GM12878 (cell line): ENCODE measurements around the gene ARHGEF35. TPM values are rescaled to one million over a fixed set of nuclear protein-coding genes. Genes with fewer than 3 reads are reported as not detected.
A peak's percentile ranks its signal among the peaks of the same experiment; 100 is the strongest.
"Not testable (repeated sequence)": the region's sequence is repeated elsewhere in the genome, so short reads cannot be mapped to it uniquely, and the experiment has no call there.

Source experiments
- ATAC-seq: fragments of 200-7000 bp; cut with Tn5 transposase; 3 replicates; pipeline ENCODE4 v1.9.1; 2020; ENCODE audit warnings: mild to moderate bottlenecking, moderate library complexity
- BruUV-seq: library from RNA; stranded (reverse); fragments of 400-500 nt; replicated peaks from 2 replicates; lab custom pipeline; 2021; lab: Mats Ljungman, UMichigan
- CTCF ChIA-PET: fragments of 300-600 bp; sonication (Branson Sonifier 250); formaldehyde crosslinking; extraction: SDS; loops from one replicate; lab custom pipeline; 2021; ENCODE audit warnings: inconsistent platforms; lab: Yijun Ruan, JAX
- POLR2A ChIA-PET: fragments of 350-600 bp; formaldehyde crosslinking; extraction: SDS; loops from one replicate; lab custom pipeline; 2021; ENCODE audit warnings: inconsistent platforms; lab: Charles Lee
- RAD21 ChIA-PET: fragments of 300-600 bp; sonication (Branson Sonifier 250); formaldehyde crosslinking; loops from one replicate; lab custom pipeline; 2023; ENCODE audit warnings: antibody characterized with exemption; ENCODE audit not compliant: unreplicated experiment; lab: Charles Lee
- SMC1A ChIA-PET: fragments of 300-600 bp; sonication (Branson Sonifier 250); formaldehyde crosslinking; loops from one replicate; lab custom pipeline; 2023; ENCODE audit not compliant: unreplicated experiment, uncharacterized antibody; lab: Charles Lee
- DNase-seq: peaks from one replicate; pipeline ENCODE4 v3.0.0-alpha.2; 2011; ENCODE audit warnings: low read depth, low spot score
- FAIRE-seq: peaks from 3 replicates; lab custom pipeline; 2011; peaks lifted over from hg19 to GRCh38; lab: Jason Lieb, UNC
- H2AFZ ChIP-seq: 2 replicates; pipeline ENCODE4 v1.6.0; 2011; ENCODE audit warnings: low read depth, low read length, control low read depth; ENCODE audit not compliant: control insufficient read depth
- H3K27ac ChIP-seq: 2 replicates; pipeline ENCODE4 v1.5.1; 2011; ENCODE audit warnings: control low read depth; ENCODE audit not compliant: control insufficient read depth, insufficient read depth
- H3K27me3 ChIP-seq, 2 experiments: replicated peaks in 1 of 2; 2 replicates each; pipeline versions ENCODE4 v1.6.0 to v1.6.1; 2011; ENCODE audit warnings: low read length in 1 of 2; ENCODE audit not compliant: control insufficient read depth in 2 of 2, insufficient read depth in 2 of 2
- H3K36me3 ChIP-seq, 2 experiments: 2 replicates each; pipeline ENCODE4 v1.5.1; 2011; ENCODE audit warnings: low read length in 1 of 2; ENCODE audit not compliant: control insufficient read depth in 2 of 2, insufficient read depth in 2 of 2
- H3K4me1 ChIP-seq: 2 replicates; pipeline ENCODE4 v1.6.1; 2011; ENCODE audit warnings: mild to moderate bottlenecking, low read length, moderate library complexity, mixed read lengths; ENCODE audit not compliant: control insufficient read depth, insufficient read depth
- H3K4me2 ChIP-seq: 2 replicates; pipeline ENCODE4 v1.6.0; 2011; ENCODE audit warnings: control low read depth; ENCODE audit not compliant: control insufficient read depth, insufficient read depth
- H3K4me3 ChIP-seq: fragments of 200-600 bp; sonication (generic); 2 replicates; pipeline ENCODE4 v1.5.1; 2016
- H3K79me2 ChIP-seq: 2 replicates; pipeline ENCODE4 v1.6.0; 2011; ENCODE audit warnings: low read length; ENCODE audit not compliant: control insufficient read depth, insufficient read depth
- H3K9ac ChIP-seq: 2 replicates; pipeline ENCODE4 v1.8.0; 2011; ENCODE audit warnings: low read length, control low read depth, mixed read lengths; ENCODE audit not compliant: control insufficient read depth, insufficient read depth
- H3K9me3 ChIP-seq: replicated peaks from 3 replicates; pipeline ENCODE4 v1.5.1; 2011; ENCODE audit warnings: mild to moderate bottlenecking, low read length; ENCODE audit not compliant: control insufficient read depth, insufficient read depth
- H4K20me1 ChIP-seq: 2 replicates; pipeline ENCODE4 v1.6.0; 2011; ENCODE audit not compliant: control insufficient read depth, insufficient read depth
- WGBS: methylation state at CpG from one replicate; pipeline ENCODE4 v1.1.6; 2016; ENCODE audit warnings: low lambda C conversion rate; ENCODE audit not compliant: insufficient replicate concordance, insufficient coverage; ENCODE audit errors: missing lambda C conversion rate; 5-methylcytosine and 5-hydroxymethylcytosine counted together
- in situ Hi-C: fragments of 300-500 bp; cut with MboI; formaldehyde crosslinking; loops from 9 replicates; pipeline ENCODE4 v1.14.3; 2018; ENCODE audit warnings: mixed read lengths
- intact Hi-C: fragments of 100-400 bp; cut with micrococcal nuclease; formaldehyde crosslinking; loops from one replicate; pipeline ENCODE4 v1.14.2; 2022; ENCODE audit not compliant: unreplicated experiment
- polyA plus RNA-seq, 11 experiments: library from polyadenylated mRNA; depleted of rRNA in 4 of 11; unstranded in 6 of 11; stranded (reverse) in 5 of 11; fragments of >200 nt; fragmentation: Nextera tagmentation in 4 of 11; fragmentation: Illumina TruSeq in 1 of 11; extraction: Ambion mirVana in 4 of 11; extraction: Trizol in 1 of 11; gene quantifications; 1 replicate in 1 of 11; 2 replicates in 10 of 11; pipeline versions ENCODE4 v1.2.1 to v1.2.3, GENCODE V29; 2011 to 2016; ENCODE audit warnings: inconsistent platforms in 2 of 11, missing spikeins in 2 of 11, low read depth in 1 of 11
- total RNA-seq, 4 experiments: library from RNA; depleted of rRNA in 3 of 4; stranded (reverse); fragments of >200 nt in 3 of 4; fragmentation: Illumina TruSeq in 1 of 4; extraction: Trizol in 1 of 4; gene quantifications; 2 replicates each; pipeline versions ENCODE4 v1.2.1 to v1.2.3, GENCODE V29; 2013 to 2021

ARHGEF35 gene
- total and polyA plus RNA-seq, 10 of the 15 experiments (the other 5 are each of a cell fraction or from before 2014, with no cell fraction given) = 0.39 to 9.2 (median 4.7) TPM

GRCh38 chr7:144188578-144189171 is 7.0 kb downstream of the ARHGEF35 start:
- H3K9ac ChIP-seq, POLR2A ChIA-PET, in situ Hi-C loops, H3K27ac ChIP-seq, H3K4me2 ChIP-seq, SMC1A ChIA-PET, CTCF ChIA-PET, BruUV-seq, FAIRE-seq, RAD21 ChIA-PET, H4K20me1 ChIP-seq, H3K27me3 ChIP-seq, H3K79me2 ChIP-seq, H3K9me3 ChIP-seq, H3K4me3 ChIP-seq, H2AFZ ChIP-seq, H3K36me3 ChIP-seq, DNase-seq, intact Hi-C loops, H3K4me1 ChIP-seq: not testable (repeated sequence)
- no CpG with 5 or more reads among the region's 3 CpGs for WGBS
- ATAC-seq = peak; percentile 23

- H2AFZ ChIP-seq, ATAC-seq, POLR2A ChIA-PET, FAIRE-seq, H3K36me3 ChIP-seq, H3K9me3 ChIP-seq, RAD21 ChIA-PET, H3K79me2 ChIP-seq, DNase-seq, SMC1A ChIA-PET, H3K4me1 ChIP-seq, CTCF ChIA-PET, BruUV-seq, H3K4me2 ChIP-seq, H3K4me3 ChIP-seq, H3K9ac ChIP-seq, H3K27me3 ChIP-seq, H4K20me1 ChIP-seq, in situ Hi-C loops, intact Hi-C loops, H3K27ac ChIP-seq: not testable (repeated sequence)
- WGBS = no CpG with 5 or more reads among the region's 5 CpGs
Observed at GRCh38 chr7:144187848-144188247, 7.8 kb downstream of the ARHGEF35 start.

- H3K4me2 ChIP-seq, H2AFZ ChIP-seq, ATAC-seq, FAIRE-seq, POLR2A ChIA-PET, CTCF ChIA-PET, BruUV-seq, in situ Hi-C loops, SMC1A ChIA-PET, RAD21 ChIA-PET, H3K4me3 ChIP-seq, H3K4me1 ChIP-seq, DNase-seq, H3K27me3 ChIP-seq, H3K9me3 ChIP-seq, H3K9ac ChIP-seq, H4K20me1 ChIP-seq, H3K36me3 ChIP-seq, H3K79me2 ChIP-seq, H3K27ac ChIP-seq, intact Hi-C loops: not testable (repeated sequence)
- no CpG with 5 or more reads among the region's 19 CpGs for WGBS
Observed at GRCh38 chr7:144183166-144183565, 12.5 kb downstream of the ARHGEF35 start, which contains the start of gene CTAGE4. CTAGE4 (plus strand) TSS chr7:144183466; CDS start chr7:144183504, 38 bp downstream.

- CTCF ChIA-PET, H4K20me1 ChIP-seq, H3K9me3 ChIP-seq, H3K36me3 ChIP-seq, in situ Hi-C loops, SMC1A ChIA-PET, H3K27me3 ChIP-seq, POLR2A ChIA-PET, H3K79me2 ChIP-seq, RAD21 ChIA-PET, DNase-seq, BruUV-seq, H3K9ac ChIP-seq, H2AFZ ChIP-seq, H3K4me1 ChIP-seq, H3K27ac ChIP-seq, H3K4me3 ChIP-seq, FAIRE-seq, H3K4me2 ChIP-seq: not testable (repeated sequence)
- 0% methylated on average over 1 of the region's 2 CpGs for WGBS
- peak; percentile 28; the same call in 2 of the 3 replicates for ATAC-seq
- intact Hi-C loops = loop anchor here (5.0 kb wide), 1 partner anchor 213 kb away; no protein-coding TSS in a partner anchor
Observed at GRCh38 chr7:144179165-144179479, 16.5 kb downstream of the ARHGEF35 start.
